Stimulated activated CD8-positive, alpha-beta memory T cell treated with anti-CD3 and anti-CD28 coated beads, Interleukin-15, amount 100 ng/mL, for 48 hours (primary cell): ENCODE measurements around the gene ANKRD29.

ENCODE experiments used
- DNase-seq, 2 donors: peaks; one replicate each; pipeline ENCODE4 v3.0.0-alpha.2; 2020; ENCODE audit warnings: low read depth in 2 of 2

The ANKRD29 gene

DNA sequence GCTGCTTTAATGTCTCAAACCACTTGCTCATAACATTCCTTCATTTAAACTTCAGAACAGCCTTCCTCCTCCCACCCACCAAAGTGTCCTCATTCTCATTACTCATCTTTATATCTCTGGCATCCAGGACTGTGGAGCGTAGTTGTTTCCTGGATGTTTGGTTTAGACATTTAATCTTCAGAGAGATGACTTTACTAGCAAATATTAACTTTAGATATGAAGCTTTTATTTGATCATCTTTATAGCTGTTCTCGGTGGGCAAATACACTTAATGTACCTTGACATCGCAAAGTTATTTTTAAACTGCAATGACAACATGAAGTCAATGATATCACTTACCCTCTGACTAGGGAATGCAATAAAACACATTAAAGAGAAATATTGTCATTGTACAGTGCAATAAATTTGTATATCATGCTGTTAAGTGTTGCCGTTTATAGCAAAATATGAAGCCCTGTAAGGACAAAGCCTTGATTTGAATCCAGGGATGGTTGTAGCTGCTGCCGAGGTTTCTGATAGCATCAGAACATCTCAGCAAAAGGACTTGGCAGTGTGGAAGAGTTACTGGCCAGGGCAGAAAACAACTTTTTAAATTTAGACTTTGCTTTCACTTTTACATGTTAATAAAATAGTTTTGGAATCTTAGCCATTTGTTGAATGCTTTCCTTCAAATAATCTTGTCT, 21.9 kb upstream of the ANKRD29 start:
- no peak for DNase-seq

DNA sequence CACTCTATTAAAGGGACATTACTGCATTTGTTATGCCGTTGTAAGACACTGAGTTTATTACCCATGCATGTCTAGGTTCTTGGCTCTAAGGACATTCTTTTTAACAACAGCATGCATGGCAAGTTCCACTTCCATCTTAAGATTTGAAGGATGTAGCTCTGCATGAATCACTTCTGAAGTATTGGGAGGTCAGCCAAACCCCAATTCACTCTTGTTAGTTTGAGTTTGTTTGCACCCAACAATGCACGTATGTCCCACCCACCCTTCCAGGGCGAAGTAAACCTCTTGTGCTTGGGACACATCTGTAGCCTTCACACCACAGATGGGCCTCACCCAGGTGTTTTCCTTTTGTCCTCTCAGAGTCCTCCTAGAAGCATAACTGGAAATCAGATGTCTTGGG, 21.0 kb upstream of the ANKRD29 start:
- DNase-seq: no peak

DNA sequence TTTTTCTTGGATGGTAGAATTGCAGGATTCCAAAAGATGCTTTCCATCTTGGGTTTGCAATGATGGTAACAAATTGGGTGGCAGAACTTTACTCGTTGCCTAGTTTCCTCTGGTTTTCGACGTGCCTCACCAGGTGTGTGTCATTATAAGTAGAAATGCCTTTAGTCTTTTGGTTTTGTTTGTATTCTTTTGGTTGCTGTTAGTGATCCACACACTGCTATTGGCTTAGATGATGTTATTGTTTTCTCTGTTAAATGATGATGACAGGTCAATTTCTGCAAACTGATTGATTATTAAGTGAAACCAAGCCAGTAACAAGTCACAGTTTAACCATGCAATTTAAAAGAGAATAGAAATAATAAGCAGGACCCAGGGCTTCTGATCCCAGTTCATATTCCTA, 20.4 kb upstream of the ANKRD29 start:
- DNase-seq: no peak

DNA sequence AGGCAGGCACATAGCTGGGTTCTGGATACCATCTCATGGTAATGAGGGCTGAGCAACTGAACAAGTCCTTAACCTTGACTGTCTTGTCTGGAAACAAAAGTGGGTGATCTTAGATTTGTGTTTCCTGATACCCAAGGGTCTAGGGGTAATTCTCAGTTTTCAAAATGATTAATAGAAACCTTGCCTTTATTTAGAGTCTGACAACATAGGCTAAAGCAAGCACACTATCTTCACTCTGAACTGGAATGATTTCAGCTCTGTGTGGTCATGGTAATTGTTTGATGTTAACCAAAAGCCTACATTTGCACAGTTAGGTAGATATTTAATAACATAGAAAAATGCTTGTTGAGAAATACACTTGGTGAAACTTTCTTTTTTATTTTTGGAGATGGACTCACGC, 19.8 kb upstream of the ANKRD29 start:
- DNase-seq: no peak

DNA sequence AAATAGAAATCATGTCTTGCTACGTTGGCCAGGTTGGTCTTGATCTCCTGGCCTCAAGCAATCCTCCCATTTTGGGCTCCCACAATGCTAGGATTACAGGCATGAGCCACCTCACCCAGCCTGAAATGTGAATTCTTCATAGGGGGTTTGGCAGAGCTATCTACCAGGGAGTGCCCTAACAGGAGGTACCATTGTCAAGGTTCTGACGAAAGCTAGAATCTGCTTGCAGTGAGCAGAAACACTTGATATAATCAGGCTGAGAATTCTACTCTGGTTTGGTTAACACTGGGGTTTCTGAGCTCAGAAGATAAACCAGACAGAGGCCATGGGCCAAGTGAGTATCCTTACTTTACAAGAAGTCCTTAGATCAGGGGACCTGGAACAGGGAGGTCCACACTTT, 19.3 kb upstream of the ANKRD29 start:
- DNase-seq: no peak

DNA sequence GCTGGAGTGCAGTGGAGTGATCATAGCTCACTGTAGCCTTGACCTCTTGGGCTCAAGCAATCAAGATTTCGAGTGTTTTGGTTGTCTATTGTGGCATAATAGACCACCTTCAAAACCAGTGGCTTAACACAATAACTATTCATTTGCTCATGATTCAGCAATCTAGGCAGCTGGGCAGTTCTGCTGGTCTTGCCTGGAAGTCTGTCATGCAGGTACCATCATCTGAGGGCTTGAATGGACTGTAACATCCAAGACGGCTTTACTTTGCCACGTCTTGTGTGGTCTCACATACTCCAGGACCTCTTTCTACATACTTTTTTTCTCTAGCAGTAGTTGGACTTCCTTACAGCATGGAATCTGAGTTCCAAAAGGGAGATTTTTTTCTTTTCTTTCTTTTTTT, 13.2 kb upstream of the ANKRD29 start:
- no peak for DNase-seq

DNA sequence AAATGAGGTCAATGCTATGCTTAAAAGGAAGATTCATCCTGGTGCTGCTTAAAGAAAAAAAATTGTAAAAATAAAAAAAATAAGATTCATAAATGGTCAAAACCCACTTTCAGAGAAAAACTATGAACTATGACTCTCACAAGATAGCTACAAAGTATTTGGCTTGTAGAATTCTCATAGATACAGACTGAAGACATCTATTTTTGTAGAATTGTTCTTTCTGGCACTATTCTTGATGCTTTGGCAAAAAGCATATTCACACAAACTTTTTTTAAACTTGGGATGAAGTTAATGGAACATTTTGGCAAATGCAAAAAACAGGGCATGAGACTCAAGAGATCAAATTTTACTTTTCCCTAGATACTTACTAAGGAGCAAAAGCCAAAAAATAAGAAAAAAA, 12.5 kb upstream of the ANKRD29 start:
- no peak for DNase-seq

DNA sequence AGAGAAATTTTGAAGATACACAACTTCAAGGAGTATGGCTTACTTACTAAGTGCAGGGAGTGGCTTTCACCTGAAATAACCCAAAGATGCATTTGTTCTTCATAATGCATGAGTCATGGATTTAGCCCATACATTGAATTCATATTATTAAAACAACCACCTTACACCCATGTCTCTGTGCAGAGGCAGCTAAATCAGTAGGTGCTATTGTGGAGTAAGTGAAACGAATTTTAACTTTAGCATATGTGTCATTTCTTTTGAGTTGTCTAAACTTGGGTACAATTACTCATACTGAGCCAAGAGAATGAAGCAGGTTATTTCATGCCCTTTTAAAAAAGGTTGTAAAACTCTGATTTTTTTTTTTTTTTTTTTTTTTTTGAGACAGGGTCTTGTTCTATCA, 11.0 kb upstream of the ANKRD29 start:
- DNase-seq: no peak

DNA sequence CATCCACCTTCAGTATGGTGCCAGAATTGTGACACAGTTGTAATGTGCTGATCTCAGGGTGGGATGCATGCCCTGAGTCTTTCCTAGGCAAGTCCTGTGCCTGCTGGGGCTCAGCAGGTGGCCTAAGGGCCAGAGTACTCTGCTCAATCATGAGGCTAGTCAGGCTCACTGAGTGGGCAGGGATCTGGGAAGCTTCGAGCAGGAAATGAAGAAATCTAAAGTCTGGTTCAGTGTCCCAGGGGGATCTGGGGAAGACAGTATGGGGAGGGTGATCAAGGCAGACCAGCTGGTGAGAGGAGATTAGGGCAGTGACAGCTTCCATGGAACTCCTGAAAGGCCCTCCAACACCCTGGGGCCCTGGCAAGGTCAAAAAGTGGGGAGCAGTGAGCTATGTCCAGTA, 8.9 kb upstream of the ANKRD29 start:
- no peak for DNase-seq

DNA sequence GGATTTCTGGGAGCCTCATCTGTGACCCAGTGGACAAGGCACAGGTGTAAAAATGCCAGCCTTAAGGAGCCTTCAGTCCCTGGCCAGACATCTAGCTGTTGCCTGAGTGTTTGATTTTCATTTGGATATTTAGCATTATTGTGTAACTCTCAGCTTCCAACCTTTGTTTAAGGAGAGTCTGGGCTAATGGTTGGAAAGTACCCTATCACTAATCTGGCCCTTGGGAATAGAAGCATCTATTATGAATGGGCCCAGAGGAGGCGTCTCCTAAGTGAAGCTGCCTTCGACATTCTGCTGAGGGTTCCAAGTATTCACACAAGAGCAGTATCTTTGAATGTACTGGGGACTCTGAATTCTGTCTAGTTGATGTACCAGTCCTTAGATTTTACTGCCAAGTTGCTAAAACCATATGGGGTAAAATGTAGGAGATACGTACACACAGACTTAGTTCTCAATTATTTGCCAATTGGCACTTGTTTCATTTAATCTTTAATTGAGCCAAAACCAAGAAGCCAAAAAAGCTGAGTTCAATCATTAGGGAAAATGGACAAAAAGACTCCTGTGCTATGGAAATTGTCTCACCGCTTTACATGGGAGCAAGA, 7.2 kb upstream of the ANKRD29 start:
- DNase-seq: no peak

DNA sequence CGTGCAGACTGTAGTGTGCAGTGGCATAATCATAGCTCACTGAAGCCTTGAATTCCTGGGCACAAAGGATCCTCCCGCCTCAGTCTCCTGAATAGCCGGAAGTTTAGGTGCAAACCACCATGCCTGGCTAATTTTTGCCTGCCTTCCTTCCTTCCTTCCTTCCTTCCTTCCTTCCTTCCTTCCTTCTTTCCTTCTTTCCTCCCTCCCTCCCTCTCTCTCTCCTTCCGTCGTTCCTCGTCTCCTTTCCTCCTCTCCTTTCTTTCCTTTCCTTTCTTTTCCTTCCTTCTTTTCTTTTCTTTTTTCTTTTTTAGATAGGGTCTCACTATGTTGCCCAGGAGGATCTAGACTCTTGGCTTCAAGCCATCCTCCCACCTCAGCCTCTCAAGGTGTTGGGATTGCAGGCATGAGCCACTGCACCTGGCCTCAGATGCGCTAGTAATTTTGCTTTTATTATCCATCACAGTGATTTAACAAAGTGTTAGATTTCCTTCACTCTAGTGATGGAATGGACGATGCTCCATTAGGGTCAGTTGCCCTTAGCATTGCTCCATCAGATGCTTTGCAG, 6.6 kb upstream of the ANKRD29 start:
- no peak for DNase-seq

DNA sequence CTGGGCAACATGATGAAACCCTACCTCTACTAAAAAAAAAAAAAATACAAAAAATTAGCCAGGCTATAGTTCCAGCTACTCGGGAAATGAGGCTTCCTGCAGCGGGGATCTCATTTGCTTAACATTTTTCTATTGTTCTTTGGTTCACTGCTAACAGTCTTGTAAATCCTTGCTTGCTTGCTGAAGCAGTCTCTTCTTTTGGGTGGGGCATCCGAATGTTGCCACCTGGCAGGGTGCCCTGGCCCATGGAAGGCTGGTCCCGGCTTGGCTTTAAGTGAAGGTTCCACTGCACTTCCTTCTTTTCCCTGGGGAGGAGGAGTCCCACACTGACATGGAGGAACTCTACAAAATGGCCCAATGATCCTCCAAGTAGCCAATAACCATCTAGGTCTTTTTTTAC, 6.0 kb upstream of the ANKRD29 start:
- no peak for DNase-seq

DNA sequence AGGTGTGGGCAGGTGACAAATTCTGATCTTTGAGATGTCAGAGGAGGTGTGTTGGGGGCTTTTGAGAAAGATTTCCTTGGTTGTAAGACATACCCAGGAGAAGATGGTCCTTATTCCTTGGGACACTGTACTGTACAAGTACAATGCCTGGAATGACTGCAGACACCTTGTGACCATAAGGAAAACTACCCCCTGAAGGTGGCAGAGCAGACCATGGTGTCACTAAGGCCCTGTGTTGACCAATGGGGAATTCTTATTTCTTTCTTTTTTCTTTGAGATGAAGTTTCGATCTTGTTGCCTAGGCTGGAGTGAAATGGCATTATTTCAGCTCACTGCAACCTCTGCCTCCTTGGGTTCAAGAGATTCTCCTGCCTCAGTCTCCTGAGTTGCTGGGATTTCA, 4.4 kb upstream of the ANKRD29 start:
- DNase-seq: no peak

DNA sequence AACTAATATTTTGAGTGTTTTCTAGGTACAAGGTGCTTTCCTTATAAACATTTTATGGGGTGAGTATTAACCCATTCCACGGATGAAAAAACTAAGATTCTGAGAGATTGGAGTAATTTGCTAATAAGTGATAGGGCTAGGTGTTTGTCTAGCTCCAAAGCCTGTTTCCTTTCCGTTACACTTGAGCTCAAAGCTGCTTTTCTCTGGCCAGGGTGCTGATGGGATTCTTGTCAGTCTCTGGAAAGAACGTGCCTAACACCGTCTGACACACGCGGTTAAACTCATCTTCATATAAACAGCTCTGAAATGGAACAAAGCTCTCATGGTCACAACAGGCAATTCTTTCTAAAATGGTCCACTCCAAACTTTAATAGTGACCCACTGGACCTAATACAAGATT, 2.0 kb upstream of the ANKRD29 start:
- DNase-seq: no peak

DNA sequence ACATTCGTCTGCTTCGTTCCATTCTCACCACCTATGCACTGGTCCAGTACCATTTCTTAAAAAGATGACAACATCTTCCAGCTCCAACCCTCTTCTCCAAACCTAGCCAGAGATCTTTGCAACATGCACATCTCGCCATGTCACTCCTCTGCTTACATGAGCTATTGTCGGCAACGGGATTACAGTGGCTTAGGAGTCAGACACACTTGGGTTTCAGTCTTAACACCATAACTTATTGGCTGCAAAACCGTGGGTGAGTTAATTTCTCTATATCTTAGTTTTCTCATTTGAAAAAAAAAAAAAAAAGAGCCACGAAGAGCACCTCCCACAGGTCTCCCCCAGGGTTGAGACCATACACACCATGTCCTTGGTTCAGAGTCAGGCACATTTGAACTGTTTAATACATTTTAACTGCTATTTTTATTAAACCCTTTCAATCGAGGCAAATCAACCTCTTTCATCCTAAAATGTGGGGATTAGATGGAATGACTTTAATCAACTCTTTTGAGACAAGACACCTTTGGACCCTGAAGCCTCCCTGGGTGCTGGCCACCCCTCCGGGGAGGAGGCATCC, 889 bp downstream of the ANKRD29 start:
- DNase-seq: no peak

DNA sequence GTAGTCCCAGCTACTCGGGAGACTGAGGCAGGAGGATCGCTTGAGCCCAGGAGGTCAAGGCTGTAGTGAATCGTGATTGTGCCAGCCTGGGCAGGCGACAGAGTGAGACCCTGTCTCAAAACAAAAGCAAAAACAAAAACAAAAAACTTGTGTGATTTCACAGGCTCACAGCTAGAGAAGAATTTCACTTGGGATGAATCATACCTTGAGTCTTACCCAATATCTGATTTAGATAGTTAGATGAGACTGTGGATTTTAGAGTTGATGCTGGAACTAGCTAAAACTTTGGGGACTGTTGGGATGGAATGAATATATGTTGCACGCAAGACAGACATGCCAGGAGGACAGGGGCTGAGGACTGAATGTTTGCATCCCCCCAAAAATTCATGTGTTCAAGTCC, 4.4 kb downstream of the ANKRD29 start:
- no peak for DNase-seq

DNA sequence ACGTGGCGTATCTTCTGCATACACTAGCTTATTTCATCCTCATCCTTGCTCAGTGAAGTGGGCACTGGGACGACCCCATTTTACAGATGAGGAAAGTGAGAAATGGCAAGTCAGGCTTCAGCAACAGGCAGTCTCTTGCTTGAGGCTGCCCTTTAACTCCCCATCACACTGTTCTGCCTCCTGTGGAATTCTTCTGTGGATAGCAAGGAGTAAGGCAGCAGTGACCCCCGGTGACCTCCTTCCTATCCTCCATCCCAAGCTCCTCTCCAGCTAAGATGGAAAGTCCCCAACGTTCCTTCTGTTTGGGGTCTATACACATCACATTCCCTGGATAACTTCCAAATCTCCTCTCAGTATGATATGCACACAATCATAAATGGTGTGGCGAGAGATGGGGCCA, 10.5 kb downstream of the ANKRD29 start:
- DNase-seq: no peak

DNA sequence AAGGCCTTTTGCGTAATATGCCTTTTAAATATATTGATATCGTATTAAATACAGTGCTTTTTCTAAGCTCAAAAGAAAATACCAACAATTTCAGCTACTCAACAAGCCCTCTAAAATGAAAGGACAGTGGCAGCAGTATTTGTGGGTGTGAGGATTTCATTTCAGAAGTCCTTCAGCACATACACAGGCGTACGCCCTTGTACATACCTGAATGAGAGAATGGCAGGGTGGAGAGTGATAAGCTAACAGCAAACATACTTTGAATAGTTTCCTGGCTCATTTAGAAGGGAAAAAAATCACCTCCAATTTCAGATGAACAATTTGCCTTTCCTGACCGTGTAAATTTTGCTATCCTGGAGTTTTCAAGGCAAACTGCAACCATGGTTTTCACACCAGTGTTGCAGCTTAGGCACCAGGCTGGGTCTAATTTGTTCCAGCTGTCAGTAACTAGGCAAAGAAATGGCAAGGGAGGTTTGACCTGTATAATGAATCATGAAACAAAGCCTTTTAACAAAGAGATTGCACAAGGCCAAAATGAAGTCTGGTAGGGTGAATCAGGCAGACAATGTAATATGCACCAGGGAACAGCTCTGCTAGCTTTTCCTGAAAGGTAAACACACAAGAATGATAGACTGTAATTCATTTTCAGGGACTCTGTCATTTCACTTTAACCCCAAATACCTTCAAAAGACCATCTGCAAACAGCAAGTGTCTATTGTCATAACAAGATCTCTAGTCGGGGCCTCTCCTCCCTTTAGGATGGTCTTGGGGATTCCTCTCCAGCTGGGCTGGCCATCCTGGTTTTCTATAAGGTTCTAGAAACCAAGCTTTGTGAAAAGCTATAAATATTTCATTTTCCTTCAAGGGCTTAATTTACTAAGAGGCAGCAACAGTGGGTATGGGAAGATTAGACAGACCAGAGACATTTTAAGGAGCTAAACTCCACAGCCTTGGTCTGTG, 11.5 kb downstream of the ANKRD29 start:
- no peak for DNase-seq

DNA sequence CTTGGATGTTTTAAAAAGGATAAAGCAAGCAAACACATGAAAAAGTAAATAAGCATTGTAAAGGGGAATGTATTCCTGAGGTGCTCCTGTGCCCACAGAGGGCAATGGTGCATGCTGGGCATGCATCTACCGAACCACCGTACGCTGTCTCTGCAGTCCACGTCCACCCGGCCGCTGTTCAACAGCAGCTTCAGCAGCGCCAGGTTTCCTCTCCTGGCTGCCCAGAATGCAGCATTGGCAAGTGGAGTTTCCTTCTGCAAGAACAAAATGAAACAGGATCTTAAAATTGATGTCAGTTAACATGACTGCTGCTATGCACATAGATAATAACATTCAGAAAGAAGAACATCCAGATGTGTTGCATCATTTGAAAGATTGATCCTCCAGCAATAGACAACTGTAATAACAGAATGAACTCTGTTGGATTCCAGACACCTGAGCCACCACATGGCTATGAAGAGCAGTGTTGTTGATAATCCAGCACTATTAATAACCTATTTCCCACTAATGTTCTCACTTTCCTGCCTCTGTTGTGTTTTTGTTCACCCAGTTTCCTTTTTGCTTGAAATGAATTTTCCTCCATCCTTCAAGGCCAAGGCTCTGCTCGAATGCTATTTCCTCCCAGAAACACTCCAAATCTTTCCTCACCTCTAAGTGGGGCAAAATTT, 13.6 kb downstream of the ANKRD29 start:
- no peak for DNase-seq

DNA sequence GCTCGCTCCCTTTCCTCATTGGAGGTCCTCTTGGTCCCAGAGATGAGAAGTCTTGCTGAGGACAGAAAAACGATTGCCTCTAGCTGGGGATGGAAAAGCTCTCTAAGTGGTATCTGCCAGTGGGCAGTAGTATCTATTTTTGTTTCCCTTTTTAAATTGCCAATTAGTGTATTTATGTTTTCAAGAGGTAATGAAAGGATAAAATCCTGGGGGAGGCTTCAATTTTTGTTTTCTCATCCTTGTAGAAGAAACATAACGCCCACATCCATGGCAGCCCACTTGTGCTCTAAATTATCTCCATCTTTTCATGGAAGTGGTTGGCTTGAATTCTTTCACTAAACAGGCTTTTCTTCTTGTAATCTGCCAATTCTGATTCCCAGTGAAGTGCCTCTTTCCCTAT, 14.3 kb downstream of the ANKRD29 start:
- DNase-seq: no peak

DNA sequence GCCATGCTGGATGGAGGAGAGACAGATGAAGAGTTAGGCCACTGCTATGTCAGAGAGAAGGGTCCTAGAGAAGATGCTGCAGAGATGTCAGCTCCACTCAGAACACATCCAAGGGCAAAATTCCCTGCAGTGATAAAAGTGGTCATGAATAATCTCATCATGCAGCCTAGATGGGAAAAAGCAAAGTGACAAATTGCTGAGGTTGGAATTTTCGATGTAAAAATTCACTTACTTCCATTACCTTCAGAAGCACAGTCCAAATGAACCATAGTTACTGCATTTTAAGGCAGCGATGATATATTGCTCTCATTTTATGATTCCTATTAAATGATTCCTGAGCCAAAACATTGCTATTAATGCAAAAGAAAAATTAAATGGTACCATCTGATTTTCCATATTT, 16.4 kb downstream of the ANKRD29 start:
- no peak for DNase-seq
